ENCODE data around the gene WNT11. TPM values are rescaled to one million over a fixed set of nuclear protein-coding genes. Genes with fewer than 3 reads are reported as not detected.

WNT11 gene
- total RNA-seq, 1 experiment from 2014 or later: not detected

- H2BK20ac ChIP-seq (ENCODE audit: low read depth, low read length, poor library complexity, severe bottlenecking): no peak overlapping the region
- Mint-ChIP-seq H3K27ac (no peak overlapping the region), H3K9me3 (no peaks in the 10 kb centered on the region), H3K4me3 (no peak overlapping the region; a peak in 1 of 5 replicates), H3K27me3 (ENCODE audit: low read depth) (peaks cover 70% of the 10 kb centered on the region), H3K36me3 (ENCODE audit: insufficient read depth in 1 of 3, low read depth in 3 of 3) (no peaks in the 10 kb centered on the region; a peak in 1 of 7 replicates), H3K4me1 (peaks cover 23 to 50% of the 10 kb centered on the region in 2 experiments)
- no peaks in the 10 kb centered on the region for H3K9me3 ChIP-seq (ENCODE audit: control insufficient read depth, low read depth, low read length)
- no peak overlapping the region for H4K8ac ChIP-seq (replicated peaks; ENCODE audit: insufficient read length, low read depth, low read length)
- H2BK120ac ChIP-seq (ENCODE audit: low read depth, low read length, poor library complexity, severe bottlenecking): no peak overlapping the region
- no peak overlapping the region for H3K23ac ChIP-seq (ENCODE audit: insufficient read length, low read depth, low read length)
- no CpG with 5 or more reads among the region's 5 CpGs for WGBS (ENCODE audit: extremely low coverage, insufficient read length, low lambda C conversion rate)
- H2BK12ac ChIP-seq (ENCODE audit: insufficient read length, low read depth, low read length): no peak overlapping the region
- H3K14ac ChIP-seq (ENCODE audit: insufficient read depth, low read length): no peak overlapping the region
- H3K56ac ChIP-seq (ENCODE audit: insufficient read length, low read depth, low read length): no peak overlapping the region
- no peak overlapping the region for H3K4me2 ChIP-seq (ENCODE audit: insufficient read depth, insufficient read length, low read length)
- no peaks in the 10 kb centered on the region for H4K20me1 ChIP-seq (ENCODE audit: control insufficient read depth, insufficient read depth, insufficient read length)
- H3K4me1 ChIP-seq (ENCODE audit: insufficient read depth, low read length): 0 out of 2 replicates have a peak, but pooled peaks cover 4% of the 10 kb centered on the region
- H3K23me2 ChIP-seq (ENCODE audit: insufficient read length, low read depth, low read length, poor library complexity, severe bottlenecking): peaks cover 8% of the 10 kb centered on the region
- H3K9ac ChIP-seq (ENCODE audit: extremely low read depth, insufficient read length, low read length): no peak overlapping the region
- no peak for DNase-seq
- no peak for TF ChIP-seq CTCF (conservative IDR thresholded peaks at IDR 0.05)
- H3K79me2 ChIP-seq (ENCODE audit: insufficient read depth, low read length): no peaks in the 10 kb centered on the region
- no peak overlapping the region for H2BK5ac ChIP-seq (ENCODE audit: insufficient read length, low read length)
- no peak overlapping the region for H3K4ac ChIP-seq (ENCODE audit: low read depth, low read length)
- H2BK15ac ChIP-seq (ENCODE audit: low read depth, low read length): no peak overlapping the region
- H2AK5ac ChIP-seq (ENCODE audit: insufficient read length, low read length): no peak overlapping the region
- no peaks in the 10 kb centered on the region for H3K79me1 ChIP-seq (ENCODE audit: insufficient read depth, low read depth, low read length, poor library complexity, severe bottlenecking)
- H4K5ac ChIP-seq (ENCODE audit: insufficient read length, low read depth, low read length): no peak overlapping the region
- no peak overlapping the region for H2AFZ ChIP-seq (ENCODE audit: low read length)
- H3T11ph ChIP-seq (ENCODE audit: low read length): no peak overlapping the region
- peaks cover 29% of the 10 kb centered on the region for H3K27me3 ChIP-seq (ENCODE audit: insufficient read depth, low read length)
- H3K27ac ChIP-seq (ENCODE audit: insufficient read length, low read depth, low read length): no peak overlapping the region
- H3K18ac ChIP-seq (ENCODE audit: insufficient read length, low read depth, low read length): no peak overlapping the region
- H4K91ac ChIP-seq (ENCODE audit: insufficient read length, low read depth, low read length): no peak overlapping the region
These were observed 7.9 kb upstream of the WNT11 start for GRCh38 chr11:76214186-76214585.
